MM.1S (cell line): ENCODE measurements around the gene PGLYRP1.

Experiments
- DNase-seq: peaks from one replicate; pipeline ENCODE4 v3.0.0-alpha.2; 2015
- H2AFZ ChIP-seq: fragments of 300-600 bp; sonication (generic); 2 replicates; pipeline ENCODE4 v1.6.0; 2016; ENCODE audit warnings: antibody characterized with exemption, low read length
- H3F3A ChIP-seq: fragments of 300-600 bp; sonication (generic); 2 replicates; pipeline ENCODE4 v1.6.1; 2016; ENCODE audit warnings: mild to moderate bottlenecking, antibody characterized with exemption, low read length, moderate library complexity, mixed read lengths; ENCODE audit not compliant: insufficient read depth
- H3K27ac ChIP-seq: fragments of 300-600 bp; sonication (generic); 2 replicates; pipeline ENCODE4 v1.5.1; 2016; ENCODE audit warnings: mild to moderate bottlenecking, low read length
- H3K27me3 ChIP-seq: fragments of 300-600 bp; sonication (generic); replicated peaks from 2 replicates; pipeline ENCODE4 v1.6.0; 2016; ENCODE audit warnings: low read length; ENCODE audit not compliant: insufficient read depth
- H3K36me3 ChIP-seq: fragments of 300-600 bp; sonication (generic); replicated peaks from 2 replicates; pipeline ENCODE4 v1.6.1; 2016; ENCODE audit warnings: mild to moderate bottlenecking, low read length, mixed read lengths; ENCODE audit not compliant: insufficient read depth
- H3K4me1 ChIP-seq: fragments of 300-600 bp; sonication (generic); 2 replicates; pipeline ENCODE4 v1.6.1; 2016; ENCODE audit warnings: low read length, mixed read lengths
- H3K4me2 ChIP-seq: fragments of 300-600 bp; sonication (generic); 2 replicates; pipeline ENCODE4 v1.6.0; 2016; ENCODE audit warnings: low read depth, low read length
- H3K4me3 ChIP-seq: fragments of 300-600 bp; sonication (generic); 2 replicates; pipeline ENCODE4 v1.5.1; 2016; ENCODE audit warnings: low read length, mixed read lengths
- H3K79me2 ChIP-seq: fragments of 300-600 bp; sonication (generic); 2 replicates; pipeline ENCODE4 v1.6.1; 2016; ENCODE audit warnings: mixed run types, low read length, mixed read lengths
- H3K9ac ChIP-seq: fragments of 300-600 bp; sonication (generic); 2 replicates; pipeline ENCODE4 v1.6.1; 2016; ENCODE audit warnings: low read length, mixed read lengths
- H3K9me2 ChIP-seq: fragments of 300-600 bp; sonication (generic); replicated peaks from 2 replicates; pipeline ENCODE4 v1.6.1; 2016; ENCODE audit warnings: mild to moderate bottlenecking, low read length, mixed read lengths; ENCODE audit not compliant: insufficient read depth
- H3K9me3 ChIP-seq: fragments of 300-600 bp; sonication (generic); replicated peaks from 2 replicates; pipeline ENCODE4 v1.6.1; 2016; ENCODE audit warnings: mild to moderate bottlenecking, low read length, mixed read lengths; ENCODE audit not compliant: insufficient read depth
- H4K20me1 ChIP-seq: fragments of 300-600 bp; sonication (generic); 2 replicates; pipeline ENCODE4 v1.6.1; 2016; ENCODE audit warnings: mild to moderate bottlenecking, low read length, moderate library complexity, mixed read lengths; ENCODE audit not compliant: insufficient read depth
- EZH2 ChIP-seq: fragments of 300-600 bp; sonication (generic); optimal IDR thresholded peaks from 2 replicates; pipeline ENCODE3; 2017; ENCODE audit warnings: low read depth, mild to moderate bottlenecking, antibody characterized with exemption, low read length, mixed read lengths
- EZH2phosphoT487 ChIP-seq: fragments of 300-600 bp; sonication (generic); IDR thresholded peaks from 2 replicates; pipeline ENCODE4 v1.6.1; 2018; ENCODE audit warnings: antibody characterized with exemption, low read length
- TF ChIP-seq, protein P1 (sequence below): fragments of 300-600 bp; sonication (generic); IDR thresholded peaks from 2 replicates; pipeline ENCODE4 v1.5.1; 2016; ENCODE audit warnings: antibody characterized with exemption, low read length, mixed read lengths

The PGLYRP1 gene

GRCh38 chr19:45996933-45997332 lies 25.9 kb downstream of the PGLYRP1 start:
- TF ChIP-seq, protein P1, sequence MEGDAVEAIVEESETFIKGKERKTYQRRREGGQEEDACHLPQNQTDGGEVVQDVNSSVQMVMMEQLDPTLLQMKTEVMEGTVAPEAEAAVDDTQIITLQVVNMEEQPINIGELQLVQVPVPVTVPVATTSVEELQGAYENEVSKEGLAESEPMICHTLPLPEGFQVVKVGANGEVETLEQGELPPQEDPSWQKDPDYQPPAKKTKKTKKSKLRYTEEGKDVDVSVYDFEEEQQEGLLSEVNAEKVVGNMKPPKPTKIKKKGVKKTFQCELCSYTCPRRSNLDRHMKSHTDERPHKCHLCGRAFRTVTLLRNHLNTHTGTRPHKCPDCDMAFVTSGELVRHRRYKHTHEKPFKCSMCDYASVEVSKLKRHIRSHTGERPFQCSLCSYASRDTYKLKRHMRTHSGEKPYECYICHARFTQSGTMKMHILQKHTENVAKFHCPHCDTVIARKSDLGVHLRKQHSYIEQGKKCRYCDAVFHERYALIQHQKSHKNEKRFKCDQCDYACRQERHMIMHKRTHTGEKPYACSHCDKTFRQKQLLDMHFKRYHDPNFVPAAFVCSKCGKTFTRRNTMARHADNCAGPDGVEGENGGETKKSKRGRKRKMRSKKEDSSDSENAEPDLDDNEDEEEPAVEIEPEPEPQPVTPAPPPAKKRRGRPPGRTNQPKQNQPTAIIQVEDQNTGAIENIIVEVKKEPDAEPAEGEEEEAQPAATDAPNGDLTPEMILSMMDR: no peak
- TF ChIP-seq EZH2 (no peak), EZH2phosphoT487 (no peak)
- Histone ChIP-seq H3K9me3 (no peaks in the 10 kb centered on the region), H3K4me1 (no peaks in the 10 kb centered on the region), H3K27me3 (no peaks in the 10 kb centered on the region), H3K4me2 (no peak overlapping the region), H3K4me3 (no peak overlapping the region), H2AFZ (no peak overlapping the region), H3K27ac (no peak overlapping the region), H3K36me3 (no peaks in the 10 kb centered on the region), H3K79me2 (peaks cover 21% of the 10 kb centered on the region), H3K9ac (no peak overlapping the region), H4K20me1 (no peaks in the 10 kb centered on the region), H3K9me2 (no peaks in the 10 kb centered on the region), H3F3A (no peaks in the 10 kb centered on the region)
- no peak for DNase-seq

DNA sequence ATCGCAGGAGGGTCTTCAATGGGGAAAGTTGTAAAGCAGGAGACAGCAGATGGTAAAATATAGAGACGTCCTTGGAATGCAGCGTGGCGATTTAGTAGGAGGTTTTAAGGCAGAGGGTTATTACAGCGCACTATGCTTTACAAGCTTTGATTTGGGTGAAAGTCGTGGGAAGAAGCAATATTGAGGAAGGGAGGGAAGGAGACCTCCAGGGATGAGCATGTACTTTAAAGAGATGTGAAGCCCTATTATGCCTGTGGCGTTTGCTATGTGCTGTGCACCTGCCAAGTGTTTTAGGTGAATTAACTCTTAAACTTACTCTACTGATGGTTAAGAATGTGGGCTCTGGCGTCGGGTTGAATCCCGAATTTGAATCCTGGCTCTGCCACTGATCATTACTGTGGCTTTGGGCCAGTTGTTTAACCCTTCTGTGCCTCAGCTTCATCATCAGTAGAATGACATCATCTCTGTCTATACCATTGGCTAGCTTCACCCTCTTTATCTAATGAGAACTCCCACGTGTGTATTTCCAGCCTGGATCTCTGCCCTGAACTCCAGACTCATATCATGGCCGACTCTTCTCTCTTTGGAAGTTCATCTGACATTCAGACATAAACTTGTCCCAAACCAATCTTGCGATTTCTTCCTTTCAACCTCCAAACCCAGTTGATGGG lies 27.0 kb downstream of the PGLYRP1 start:
- Histone ChIP-seq H3K4me2 (peak overlapping the region; percentile 72), H4K20me1 (no peaks in the 10 kb centered on the region), H3K9me3 (no peaks in the 10 kb centered on the region), H3K36me3 (no peaks in the 10 kb centered on the region), H3K79me2 (peaks cover 21% of the 10 kb centered on the region), H3K9me2 (no peaks in the 10 kb centered on the region), H3K4me3 (peak overlapping the region; percentile 94), H3K9ac (peak overlapping the region; percentile 83), H2AFZ (peak overlapping the region; percentile 85), H3K4me1 (no peaks in the 10 kb centered on the region), H3K27ac (no peak overlapping the region), H3K27me3 (peaks cover 5% of the 10 kb centered on the region; the same call in 1 of the 2 replicates), H3F3A (no peaks in the 10 kb centered on the region)
- TF ChIP-seq, protein P1: no peak
- TF ChIP-seq EZH2: no peak
- DNase-seq: no peak

GRCh38 chr19:45994998-45995714 lies 27.7 kb downstream of the PGLYRP1 start, which contains the start of gene CCDC61:
Gene CCDC61 (plus strand): TSS chr19:45995467. CDS start chr19:46003019, 7,552 bp downstream.
- Histone ChIP-seq H4K20me1 (no peaks in the 10 kb centered on the region), H2AFZ (peak within 1 kb of the TSS; percentile 91), H3K4me1 (no peaks in the 10 kb centered on the region), H3K9me2 (no peaks in the 10 kb centered on the region), H3K4me3 (peak within 1 kb of the TSS; percentile 94), H3K27me3 (peaks cover 12% of the 10 kb centered on the region), H3K9me3 (no peaks in the 10 kb centered on the region), H3K79me2 (peaks cover 21% of the 10 kb centered on the region), H3F3A (no peaks in the 10 kb centered on the region), H3K36me3 (no peaks in the 10 kb centered on the region), H3K27ac (no peak within 1 kb of the TSS), H3K4me2 (peak within 1 kb of the TSS; percentile 95), H3K9ac (peak within 1 kb of the TSS; percentile 83)
- DNase-seq: peak; percentile 99
- TF ChIP-seq EZH2 (no peak), EZH2phosphoT487 (no peak)
- TF ChIP-seq, protein P1: no peak
